Activated CD8-positive, alpha-beta T cell treated with anti-CD3 and anti-CD28 coated beads for 36 hours (primary cell): ENCODE results near the gene SLC22A23. TPM values are rescaled to one million over a fixed set of nuclear protein-coding genes. Genes with fewer than 3 reads are reported as not detected.

Source experiments
- ATAC-seq: fragments of 200-7000 bp; cut with Tn5 transposase; one replicate; pipeline ENCODE4 v1.10.0; 2021; ENCODE audit warnings: mild to moderate bottlenecking, moderate library complexity
- CTCF ChIA-PET: fragments of 350-600 bp; sonication (Branson Sonifier 250); formaldehyde crosslinking; loops from one replicate; lab custom pipeline; 2021; ENCODE audit warnings: antibody characterized with exemption; lab: Charles Lee
- POLR2A ChIA-PET: fragments of 350-600 bp; sonication (Branson Sonifier 250); formaldehyde crosslinking; loops from one replicate; lab custom pipeline; 2021; ENCODE audit warnings: antibody characterized with exemption; lab: Charles Lee
- DNase-seq: peaks from one replicate; pipeline ENCODE4 v3.0.0-alpha.2; 2020
- H3K27ac Mint-ChIP-seq: one replicate; pipeline ENCODE4 v1.8.0; 2021; ENCODE audit warnings: mild to moderate bottlenecking, mixed read lengths
- H3K27me3 Mint-ChIP-seq: one replicate; pipeline ENCODE4 v1.8.0; 2021; ENCODE audit warnings: mixed read lengths
- H3K36me3 Mint-ChIP-seq: one replicate; pipeline ENCODE4 v1.8.0; 2021; ENCODE audit warnings: low read depth, mixed read lengths
- H3K4me1 Mint-ChIP-seq: one replicate; pipeline ENCODE4 v1.8.0; 2021; ENCODE audit warnings: low read depth, mixed read lengths
- H3K4me3 Mint-ChIP-seq: one replicate; pipeline ENCODE4 v1.8.0; 2021; ENCODE audit warnings: mild to moderate bottlenecking, moderate library complexity, mixed read lengths
- H3K9me3 Mint-ChIP-seq: one replicate; pipeline ENCODE4 v1.8.0; 2021; ENCODE audit warnings: mixed read lengths
- CTCF ChIP-seq: fragments of 200-600 bp; IDR thresholded peaks from one replicate; pipeline ENCODE4 v1.8.0; 2022; ENCODE audit warnings: antibody characterized with exemption, mild to moderate bottlenecking
- intact Hi-C: fragments of 100-400 bp; cut with micrococcal nuclease; formaldehyde crosslinking; loops from one replicate; pipeline ENCODE4 v1.10.0; 2022
- total RNA-seq, 2 experiments: library from RNA; stranded (reverse); gene quantifications; one replicate each; pipeline ENCODE4 v1.2.3, GENCODE V29; 2021

Gene SLC22A23
- total RNA-seq, 2 experiments from 2014 or later = 0.16 to 0.34 TPM

DNA sequence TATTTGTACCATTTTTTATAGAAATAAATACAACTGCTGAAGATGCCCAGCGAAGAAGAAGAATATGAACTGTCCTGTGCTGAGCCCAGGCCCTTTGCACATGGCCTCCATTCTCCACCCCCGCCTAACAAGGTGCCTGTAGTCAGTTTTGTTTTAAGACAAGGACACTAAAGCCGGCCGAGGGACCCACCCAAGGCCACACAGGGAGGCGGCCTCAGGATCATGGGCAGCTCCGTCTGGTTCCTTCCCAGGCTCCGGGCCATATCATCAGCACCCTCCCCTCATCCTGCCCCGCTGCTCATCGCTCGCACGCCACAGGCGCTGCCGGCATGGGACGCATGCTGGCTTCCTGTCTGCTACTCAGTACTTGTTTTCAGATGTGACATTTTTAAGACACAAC is 176.8 kb downstream of the SLC22A23 start:
- intact Hi-C loops = no loop called here
- Mint-ChIP-seq H3K36me3 (no peaks in the 10 kb centered on the region), H3K4me3 (no peak overlapping the region), H3K4me1 (peaks cover 3% of the 10 kb centered on the region), H3K9me3 (no peaks in the 10 kb centered on the region), H3K27me3 (no peaks in the 10 kb centered on the region), H3K27ac (no peak overlapping the region)
- POLR2A ChIA-PET = interaction anchor here (0.9 kb wide), 1 partner anchor 440 kb away, joined by 3 read pairs; no protein-coding TSS in a partner anchor
- no peak for DNase-seq
- CTCF ChIA-PET = interaction anchor here (0.5 to 8.2 kb wide), 29 partner anchors 8 to 698 kb away, joined by 3 to 89 read pairs (median 3); partner anchors contain the start of gene SLC22A23
- no peak for TF ChIP-seq CTCF
- ATAC-seq = no peak

- H3K9me3 Mint-ChIP-seq = no peaks in the 10 kb centered on the region
- no peaks in the 10 kb centered on the region for H3K27me3 Mint-ChIP-seq
These were observed 178.2 kb downstream of the SLC22A23 start for GRCh38 chr6:3278691-3279090.

GRCh38 chr6:3277851-3278416 is 178.9 kb downstream of the SLC22A23 start:
- POLR2A ChIA-PET = no interaction called here
- H3K36me3 Mint-ChIP-seq = no peaks in the 10 kb centered on the region
- no peaks in the 10 kb centered on the region for H3K27me3 Mint-ChIP-seq
- H3K4me1 Mint-ChIP-seq = peaks cover 9% of the 10 kb centered on the region
- CTCF ChIA-PET = no interaction called here
- no peak for TF ChIP-seq CTCF
- H3K4me3 Mint-ChIP-seq = no peak overlapping the region
- intact Hi-C loops = no loop called here
- DNase-seq = no peak
- no peak overlapping the region for H3K27ac Mint-ChIP-seq
- no peaks in the 10 kb centered on the region for H3K9me3 Mint-ChIP-seq
- no peak for ATAC-seq

More at GRCh38 chr6:3278691-3279090, 178.2 kb downstream of the SLC22A23 start:
- ATAC-seq (no peak), DNase-seq (no peak)
- intact Hi-C loops = loop anchor here (1.0 kb wide), 1 partner anchor 454 kb away; no protein-coding TSS in a partner anchor
- Mint-ChIP-seq H3K4me1 (peaks cover 5% of the 10 kb centered on the region), H3K27ac (no peak overlapping the region), H3K36me3 (no peaks in the 10 kb centered on the region), H3K4me3 (no peak overlapping the region)
- CTCF ChIA-PET = interaction anchor here (1.6 to 8.2 kb wide), 2 partner anchors 450 to 454 kb away, joined by 8 to 89 read pairs; no protein-coding TSS in a partner anchor
- no peak for TF ChIP-seq CTCF
- POLR2A ChIA-PET = no interaction called here

DNA sequence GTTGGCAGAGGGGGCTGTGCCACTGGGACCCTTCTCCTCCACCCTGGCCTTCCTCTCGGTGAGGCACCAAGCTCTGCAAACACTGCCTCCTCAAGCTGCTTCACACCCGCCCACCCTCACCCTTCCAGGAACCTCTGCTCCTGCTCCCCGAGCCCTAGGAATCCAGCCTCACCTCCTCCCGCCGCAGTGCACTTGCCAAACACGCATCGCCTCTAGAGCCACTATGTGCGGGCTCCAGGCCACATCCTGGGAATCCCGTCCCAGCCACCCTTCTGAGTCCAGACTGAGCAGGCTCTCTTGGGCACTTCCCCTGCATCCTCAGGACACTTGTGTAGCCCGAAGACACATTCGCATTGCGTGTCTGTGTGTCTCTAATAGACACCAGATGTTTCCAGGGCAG is 179.6 kb downstream of the SLC22A23 start:
- ATAC-seq (no peak), DNase-seq (no peak)
- no peak for TF ChIP-seq CTCF
- Mint-ChIP-seq H3K27ac (no peak overlapping the region), H3K9me3 (no peaks in the 10 kb centered on the region), H3K4me3 (no peak overlapping the region), H3K27me3 (no peaks in the 10 kb centered on the region), H3K4me1 (peaks cover 13% of the 10 kb centered on the region), H3K36me3 (no peaks in the 10 kb centered on the region)
- CTCF ChIA-PET = no interaction called here
- POLR2A ChIA-PET = interaction anchor here (0.9 kb wide), 1 partner anchor 10 kb away, joined by 3 read pairs; no protein-coding TSS in a partner anchor
- intact Hi-C loops = no loop called here
